GM23338 (cell line): Measurements from ENCODE around the gene GPR55. TPM values are rescaled to one million over a fixed set of nuclear protein-coding genes. Genes with fewer than 3 reads are reported as not detected.
A peak's percentile ranks its signal among the peaks of the same experiment; 100 is the strongest.

Experiments
- ATAC-seq: fragments of 200-7000 bp; cut with Tn5 transposase; 3 replicates; pipeline ENCODE4 v1.9.1; 2020
- DNase-seq: peaks from one replicate; pipeline ENCODE4 v3.0.0-alpha.2; 2015; ENCODE audit warnings: low spot score
- H2AFZ ChIP-seq: fragments of 200-600 bp; sonication (generic); 2 replicates; pipeline ENCODE4 v1.8.0; 2016; ENCODE audit warnings: antibody characterized with exemption, mild to moderate bottlenecking, moderate library complexity
- H3F3A ChIP-seq: fragments of 200-600 bp; sonication (generic); replicated peaks from 2 replicates; pipeline ENCODE4 v1.8.0; 2017; ENCODE audit warnings: antibody characterized with exemption, mixed run types, low read depth
- H3K27ac ChIP-seq: fragments of 200-600 bp; sonication (generic); 2 replicates; pipeline ENCODE4 v1.6.1; 2016; ENCODE audit warnings: low read depth
- H3K27me3 ChIP-seq: fragments of 200-600 bp; sonication (generic); 2 replicates; pipeline ENCODE4 v1.8.0; 2016; ENCODE audit warnings: mild to moderate bottlenecking, mixed run types, moderate library complexity; ENCODE audit not compliant: insufficient read depth
- H3K36me3 ChIP-seq: fragments of 200-600 bp; sonication (generic); 2 replicates; pipeline ENCODE4 v1.8.0; 2016; ENCODE audit warnings: mild to moderate bottlenecking; ENCODE audit not compliant: insufficient read depth
- H3K4me1 ChIP-seq: fragments of 200-600 bp; sonication (generic); 2 replicates; pipeline ENCODE4 v1.8.0; 2016; ENCODE audit warnings: mild to moderate bottlenecking, moderate library complexity; ENCODE audit not compliant: insufficient read depth
- H3K4me2 ChIP-seq: fragments of 200-600 bp; sonication (generic); 2 replicates; pipeline ENCODE4 v1.7.1; 2017; ENCODE audit warnings: mixed run types
- H3K4me3 ChIP-seq: fragments of 200-600 bp; sonication (generic); 2 replicates; pipeline ENCODE4 v1.6.1; 2016; ENCODE audit warnings: mixed run types
- H3K79me2 ChIP-seq: fragments of 200-600 bp; sonication (generic); replicated peaks from 2 replicates; pipeline ENCODE4 v1.8.0; 2017; ENCODE audit warnings: mild to moderate bottlenecking; ENCODE audit not compliant: insufficient read depth
- H3K9me2 ChIP-seq: fragments of 200-600 bp; sonication (generic); 2 replicates; pipeline ENCODE4 v1.8.0; 2017; ENCODE audit not compliant: insufficient read depth
- H4K20me1 ChIP-seq: fragments of 200-600 bp; sonication (generic); replicated peaks from 2 replicates; pipeline ENCODE4 v1.8.0; 2017; ENCODE audit warnings: mild to moderate bottlenecking; ENCODE audit not compliant: insufficient read depth
- H3K27ac Mint-ChIP-seq: 2 replicates; pipeline ENCODE4 v1.8.0; 2020; ENCODE audit warnings: inconsistent platforms, mild to moderate bottlenecking, moderate library complexity, mixed read lengths
- H3K27me3 Mint-ChIP-seq: 3 replicates; pipeline ENCODE4 v1.8.0; 2022; ENCODE audit warnings: low read depth, mild to moderate bottlenecking, moderate library complexity, mixed read lengths, inconsistent platforms; ENCODE audit not compliant: insufficient read depth, poor library complexity
- H3K36me3 Mint-ChIP-seq: 3 replicates; pipeline ENCODE4 v1.8.0; 2021; ENCODE audit warnings: low read depth, mild to moderate bottlenecking, inconsistent platforms, moderate library complexity, mixed read lengths
- H3K4me1 Mint-ChIP-seq: 3 replicates; pipeline ENCODE4 v1.8.0; 2020; ENCODE audit warnings: mild to moderate bottlenecking, inconsistent platforms, mixed read lengths
- H3K4me3 Mint-ChIP-seq: 3 replicates; pipeline ENCODE4 v1.8.0; 2021; ENCODE audit warnings: moderate library complexity, mild to moderate bottlenecking, inconsistent platforms, mixed read lengths
- H3K9me3 Mint-ChIP-seq: 3 replicates; pipeline ENCODE4 v1.8.0; 2020; ENCODE audit warnings: moderate library complexity, mild to moderate bottlenecking, inconsistent platforms, mixed read lengths
- CREB1 ChIP-seq: fragments of 250-450 bp; sonication (Bioruptor Pico); IDR thresholded peaks from 2 replicates; pipeline ENCODE4 v1.5.0; 2020; ENCODE audit warnings: low read depth, mild to moderate bottlenecking, moderate library complexity
- POLR2AphosphoS5 ChIP-seq: IDR thresholded peaks from 2 replicates; pipeline ENCODE4 v1.6.1; 2016; ENCODE audit warnings: antibody characterized with exemption, low read depth
- STAT1 ChIP-seq: IDR thresholded peaks from one replicate; pipeline ENCODE4 v1.6.1; 2016; ENCODE audit warnings: antibody characterized with exemption; ENCODE audit not compliant: unreplicated experiment
- ZNF114 ChIP-seq: fragments of 250-450 bp; sonication (Bioruptor Pico); IDR thresholded peaks from 2 replicates; pipeline ENCODE4 v1.5.0; 2020; ENCODE audit warnings: mild to moderate bottlenecking, moderate library complexity
- ZNF331 ChIP-seq: fragments of 250-450 bp; sonication (Bioruptor Pico); IDR thresholded peaks from 2 replicates; pipeline ENCODE4 v1.5.0; 2020; ENCODE audit warnings: low read depth, mild to moderate bottlenecking, moderate library complexity
- polyA plus RNA-seq: library from polyadenylated mRNA; unstranded; fragments of >200 nt; fragmentation: Nextera tagmentation; extraction: Ambion mirVana; gene quantifications from 2 replicates; pipeline ENCODE4 v1.2.1, GENCODE V29; 2016
- total RNA-seq: library from RNA; depleted of rRNA; stranded (reverse); fragments of >200 nt; shearing (Covaris generic); gene quantifications from 2 replicates; pipeline ENCODE4 v1.2.3, GENCODE V29; 2014
- TF ChIP-seq, protein P1 (sequence below): IDR thresholded peaks from 2 replicates; pipeline ENCODE4 v1.6.1; 2016; ENCODE audit warnings: antibody characterized with exemption
- TF ChIP-seq, protein P2 (sequence below): IDR thresholded peaks from one replicate; pipeline ENCODE4 v1.6.1; 2018; ENCODE audit warnings: antibody characterized with exemption; ENCODE audit not compliant: unreplicated experiment
- TF ChIP-seq, protein P3 (sequence below): fragments of 250-450 bp; sonication (Bioruptor Pico); IDR thresholded peaks from 2 replicates; pipeline ENCODE4 v1.5.0; 2020; ENCODE audit warnings: mild to moderate bottlenecking, moderate library complexity

The GPR55 gene
- total and polyA plus RNA-seq, 2 experiments from 2014 or later, result not detected

DNA sequence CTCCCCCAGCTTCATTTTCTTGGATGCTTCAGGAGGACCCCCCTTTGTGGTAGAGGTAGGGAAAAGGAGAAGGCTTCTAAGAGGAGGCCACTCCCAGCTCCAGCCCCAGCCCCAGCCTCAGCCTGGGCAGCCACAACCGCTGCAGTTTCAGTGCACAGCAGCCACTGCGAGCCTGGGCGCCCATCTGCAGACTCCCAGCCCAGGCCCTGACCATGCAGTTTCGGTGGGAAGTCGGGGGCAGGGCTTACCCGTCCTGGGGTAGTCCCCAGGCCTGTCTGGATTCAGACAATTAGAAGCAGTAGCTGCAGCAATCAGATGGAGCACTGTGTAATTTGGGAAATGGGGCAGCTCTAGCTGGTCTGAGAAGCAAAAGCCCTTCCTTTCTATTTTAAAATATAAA, 31.7 kb downstream of the GPR55 start:
- no peak overlapping the region for H3K27ac Mint-ChIP-seq
- ATAC-seq (peak; percentile 87), DNase-seq (peak; percentile 36)
- H3K4me2 ChIP-seq, result no peak overlapping the region
- no peaks in the 10 kb centered on the region for H3K79me2 ChIP-seq
- H3K4me1 Mint-ChIP-seq, result peaks cover 13% of the 10 kb centered on the region
- peaks cover 7% of the 10 kb centered on the region; the same call in 1 of the 2 replicates for H3K4me1 ChIP-seq
- no peak overlapping the region for H3K4me3 ChIP-seq
- H3K27me3 Mint-ChIP-seq, result peaks cover 8% of the 10 kb centered on the region
- no peaks in the 10 kb centered on the region for H4K20me1 ChIP-seq
- no peaks in the 10 kb centered on the region; the same call in 2 of the 3 replicates for H3K36me3 Mint-ChIP-seq
- no peaks in the 10 kb centered on the region for H3K36me3 ChIP-seq
- TF ChIP-seq CREB1 (CRISPR knock-in tag) (no peak), ZNF331 (no peak), POLR2AphosphoS5 (no peak)
- TF ChIP-seq, protein P1, sequence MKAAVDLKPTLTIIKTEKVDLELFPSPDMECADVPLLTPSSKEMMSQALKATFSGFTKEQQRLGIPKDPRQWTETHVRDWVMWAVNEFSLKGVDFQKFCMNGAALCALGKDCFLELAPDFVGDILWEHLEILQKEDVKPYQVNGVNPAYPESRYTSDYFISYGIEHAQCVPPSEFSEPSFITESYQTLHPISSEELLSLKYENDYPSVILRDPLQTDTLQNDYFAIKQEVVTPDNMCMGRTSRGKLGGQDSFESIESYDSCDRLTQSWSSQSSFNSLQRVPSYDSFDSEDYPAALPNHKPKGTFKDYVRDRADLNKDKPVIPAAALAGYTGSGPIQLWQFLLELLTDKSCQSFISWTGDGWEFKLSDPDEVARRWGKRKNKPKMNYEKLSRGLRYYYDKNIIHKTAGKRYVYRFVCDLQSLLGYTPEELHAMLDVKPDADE, result no peak
- no peaks in the 10 kb centered on the region; the same call in 2 of the 3 replicates for H3K9me3 Mint-ChIP-seq
- no peaks in the 10 kb centered on the region for H3K9me2 ChIP-seq
- no peak overlapping the region for H3K4me3 Mint-ChIP-seq
- no peaks in the 10 kb centered on the region for H3K27me3 ChIP-seq
- H3K27ac ChIP-seq, result no peak overlapping the region
- no peaks in the 10 kb centered on the region for H3F3A ChIP-seq
- peak overlapping the region; percentile 63 for H2AFZ ChIP-seq

DNA sequence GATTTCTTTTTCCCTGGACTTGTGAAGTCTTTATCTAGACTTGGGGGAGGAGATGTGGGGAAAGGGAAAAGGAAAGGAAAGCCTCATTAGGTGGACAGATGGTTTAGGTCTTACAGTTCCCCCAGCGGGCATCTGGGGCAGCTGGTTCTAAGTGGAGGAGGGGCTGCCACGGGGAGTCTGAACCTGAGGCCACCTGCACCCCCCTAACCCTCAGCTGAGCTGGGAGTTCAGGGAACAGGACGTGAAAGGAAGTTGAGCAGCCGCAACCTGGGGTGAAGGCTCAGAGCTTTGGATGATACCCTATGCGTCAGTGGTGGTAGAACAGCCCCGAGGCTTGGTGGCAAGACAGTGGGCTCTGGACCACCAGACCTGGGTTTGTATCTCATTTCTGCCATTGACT, 33.5 kb downstream of the GPR55 start:
- no peaks in the 10 kb centered on the region for H3F3A ChIP-seq
- no peaks in the 10 kb centered on the region for H3K9me2 ChIP-seq
- H3K79me2 ChIP-seq, result no peaks in the 10 kb centered on the region
- H3K4me3 ChIP-seq, result no peak overlapping the region
- H2AFZ ChIP-seq, result no peak overlapping the region
- Mint-ChIP-seq H3K27me3 (peaks cover 8% of the 10 kb centered on the region), H3K4me1 (peaks cover 20% of the 10 kb centered on the region), H3K4me3 (no peak overlapping the region), H3K36me3 (no peaks in the 10 kb centered on the region; the same call in 2 of the 3 replicates), H3K9me3 (no peaks in the 10 kb centered on the region; the same call in 2 of the 3 replicates), H3K27ac (no peak overlapping the region)
- no peaks in the 10 kb centered on the region for H4K20me1 ChIP-seq
- ATAC-seq (no peak), DNase-seq (no peak)
- H3K4me1 ChIP-seq, result peaks cover 7% of the 10 kb centered on the region; the same call in 1 of the 2 replicates
- H3K27me3 ChIP-seq, result no peaks in the 10 kb centered on the region
- H3K27ac ChIP-seq, result no peak overlapping the region
- no peaks in the 10 kb centered on the region for H3K36me3 ChIP-seq
- no peak overlapping the region for H3K4me2 ChIP-seq
- TF ChIP-seq, protein P2, sequence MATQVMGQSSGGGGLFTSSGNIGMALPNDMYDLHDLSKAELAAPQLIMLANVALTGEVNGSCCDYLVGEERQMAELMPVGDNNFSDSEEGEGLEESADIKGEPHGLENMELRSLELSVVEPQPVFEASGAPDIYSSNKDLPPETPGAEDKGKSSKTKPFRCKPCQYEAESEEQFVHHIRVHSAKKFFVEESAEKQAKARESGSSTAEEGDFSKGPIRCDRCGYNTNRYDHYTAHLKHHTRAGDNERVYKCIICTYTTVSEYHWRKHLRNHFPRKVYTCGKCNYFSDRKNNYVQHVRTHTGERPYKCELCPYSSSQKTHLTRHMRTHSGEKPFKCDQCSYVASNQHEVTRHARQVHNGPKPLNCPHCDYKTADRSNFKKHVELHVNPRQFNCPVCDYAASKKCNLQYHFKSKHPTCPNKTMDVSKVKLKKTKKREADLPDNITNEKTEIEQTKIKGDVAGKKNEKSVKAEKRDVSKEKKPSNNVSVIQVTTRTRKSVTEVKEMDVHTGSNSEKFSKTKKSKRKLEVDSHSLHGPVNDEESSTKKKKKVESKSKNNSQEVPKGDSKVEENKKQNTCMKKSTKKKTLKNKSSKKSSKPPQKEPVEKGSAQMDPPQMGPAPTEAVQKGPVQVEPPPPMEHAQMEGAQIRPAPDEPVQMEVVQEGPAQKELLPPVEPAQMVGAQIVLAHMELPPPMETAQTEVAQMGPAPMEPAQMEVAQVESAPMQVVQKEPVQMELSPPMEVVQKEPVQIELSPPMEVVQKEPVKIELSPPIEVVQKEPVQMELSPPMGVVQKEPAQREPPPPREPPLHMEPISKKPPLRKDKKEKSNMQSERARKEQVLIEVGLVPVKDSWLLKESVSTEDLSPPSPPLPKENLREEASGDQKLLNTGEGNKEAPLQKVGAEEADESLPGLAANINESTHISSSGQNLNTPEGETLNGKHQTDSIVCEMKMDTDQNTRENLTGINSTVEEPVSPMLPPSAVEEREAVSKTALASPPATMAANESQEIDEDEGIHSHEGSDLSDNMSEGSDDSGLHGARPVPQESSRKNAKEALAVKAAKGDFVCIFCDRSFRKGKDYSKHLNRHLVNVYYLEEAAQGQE, result no peak
- TF ChIP-seq, protein P1, result no peak
- no peak for TF ChIP-seq ZNF114 (CRISPR knock-in tag)
- no peak for TF ChIP-seq STAT1
- TF ChIP-seq, protein P3, sequence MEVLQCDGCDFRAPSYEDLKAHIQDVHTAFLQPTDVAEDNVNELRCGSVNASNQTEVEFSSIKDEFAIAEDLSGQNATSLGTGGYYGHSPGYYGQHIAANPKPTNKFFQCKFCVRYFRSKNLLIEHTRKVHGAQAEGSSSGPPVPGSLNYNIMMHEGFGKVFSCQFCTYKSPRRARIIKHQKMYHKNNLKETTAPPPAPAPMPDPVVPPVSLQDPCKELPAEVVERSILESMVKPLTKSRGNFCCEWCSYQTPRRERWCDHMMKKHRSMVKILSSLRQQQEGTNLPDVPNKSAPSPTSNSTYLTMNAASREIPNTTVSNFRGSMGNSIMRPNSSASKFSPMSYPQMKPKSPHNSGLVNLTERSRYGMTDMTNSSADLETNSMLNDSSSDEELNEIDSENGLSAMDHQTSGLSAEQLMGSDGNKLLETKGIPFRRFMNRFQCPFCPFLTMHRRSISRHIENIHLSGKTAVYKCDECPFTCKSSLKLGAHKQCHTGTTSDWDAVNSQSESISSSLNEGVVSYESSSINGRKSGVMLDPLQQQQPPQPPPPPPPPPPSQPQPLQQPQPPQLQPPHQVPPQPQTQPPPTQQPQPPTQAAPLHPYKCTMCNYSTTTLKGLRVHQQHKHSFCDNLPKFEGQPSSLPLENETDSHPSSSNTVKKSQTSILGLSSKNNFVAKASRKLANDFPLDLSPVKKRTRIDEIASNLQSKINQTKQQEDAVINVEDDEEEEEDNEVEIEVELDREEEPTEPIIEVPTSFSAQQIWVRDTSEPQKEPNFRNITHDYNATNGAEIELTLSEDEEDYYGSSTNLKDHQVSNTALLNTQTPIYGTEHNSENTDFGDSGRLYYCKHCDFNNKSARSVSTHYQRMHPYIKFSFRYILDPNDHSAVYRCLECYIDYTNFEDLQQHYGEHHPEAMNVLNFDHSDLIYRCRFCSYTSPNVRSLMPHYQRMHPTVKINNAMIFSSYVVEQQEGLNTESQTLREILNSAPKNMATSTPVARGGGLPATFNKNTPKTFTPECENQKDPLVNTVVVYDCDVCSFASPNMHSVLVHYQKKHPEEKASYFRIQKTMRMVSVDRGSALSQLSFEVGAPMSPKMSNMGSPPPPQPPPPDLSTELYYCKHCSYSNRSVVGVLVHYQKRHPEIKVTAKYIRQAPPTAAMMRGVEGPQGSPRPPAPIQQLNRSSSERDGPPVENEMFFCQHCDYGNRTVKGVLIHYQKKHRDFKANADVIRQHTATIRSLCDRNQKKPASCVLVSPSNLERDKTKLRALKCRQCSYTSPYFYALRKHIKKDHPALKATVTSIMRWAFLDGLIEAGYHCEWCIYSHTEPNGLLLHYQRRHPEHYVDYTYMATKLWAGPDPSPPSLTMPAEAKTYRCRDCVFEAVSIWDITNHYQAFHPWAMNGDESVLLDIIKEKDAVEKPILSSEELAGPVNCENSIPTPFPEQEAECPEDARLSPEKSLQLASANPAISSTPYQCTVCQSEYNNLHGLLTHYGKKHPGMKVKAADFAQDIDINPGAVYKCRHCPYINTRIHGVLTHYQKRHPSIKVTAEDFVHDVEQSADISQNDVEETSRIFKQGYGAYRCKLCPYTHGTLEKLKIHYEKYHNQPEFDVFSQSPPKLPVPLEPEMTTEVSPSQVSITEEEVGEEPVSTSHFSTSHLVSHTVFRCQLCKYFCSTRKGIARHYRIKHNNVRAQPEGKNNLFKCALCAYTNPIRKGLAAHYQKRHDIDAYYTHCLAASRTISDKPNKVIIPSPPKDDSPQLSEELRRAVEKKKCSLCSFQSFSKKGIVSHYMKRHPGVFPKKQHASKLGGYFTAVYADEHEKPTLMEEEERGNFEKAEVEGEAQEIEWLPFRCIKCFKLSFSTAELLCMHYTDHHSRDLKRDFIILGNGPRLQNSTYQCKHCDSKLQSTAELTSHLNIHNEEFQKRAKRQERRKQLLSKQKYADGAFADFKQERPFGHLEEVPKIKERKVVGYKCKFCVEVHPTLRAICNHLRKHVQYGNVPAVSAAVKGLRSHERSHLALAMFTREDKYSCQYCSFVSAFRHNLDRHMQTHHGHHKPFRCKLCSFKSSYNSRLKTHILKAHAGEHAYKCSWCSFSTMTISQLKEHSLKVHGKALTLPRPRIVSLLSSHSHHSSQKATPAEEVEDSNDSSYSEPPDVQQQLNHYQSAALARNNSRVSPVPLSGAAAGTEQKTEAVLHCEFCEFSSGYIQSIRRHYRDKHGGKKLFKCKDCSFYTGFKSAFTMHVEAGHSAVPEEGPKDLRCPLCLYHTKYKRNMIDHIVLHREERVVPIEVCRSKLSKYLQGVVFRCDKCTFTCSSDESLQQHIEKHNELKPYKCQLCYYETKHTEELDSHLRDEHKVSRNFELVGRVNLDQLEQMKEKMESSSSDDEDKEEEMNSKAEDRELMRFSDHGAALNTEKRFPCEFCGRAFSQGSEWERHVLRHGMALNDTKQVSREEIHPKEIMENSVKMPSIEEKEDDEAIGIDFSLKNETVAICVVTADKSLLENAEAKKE, result no peak
- no peak for TF ChIP-seq CREB1 (CRISPR knock-in tag)
